IMR-90 (cell line): Measurements from ENCODE around the gene SDR9C7. TPM values are rescaled to one million over a fixed set of nuclear protein-coding genes. Genes with fewer than 3 reads are reported as not detected.

Experiments
- ATAC-seq: fragments of 200-7000 bp; cut with Tn5 transposase; 2 replicates; pipeline ENCODE4 v1.9.1; 2020; ENCODE audit warnings: low read depth, mild to moderate bottlenecking, moderate library complexity
- BruUV-seq: library from RNA; stranded (reverse); fragments of 400-500 nt; replicated peaks from 2 replicates; lab custom pipeline; 2021; lab: Mats Ljungman, UMichigan
- CTCF ChIA-PET: fragments of 300-600 bp; formaldehyde crosslinking; extraction: SDS; loops from one replicate; lab custom pipeline; 2021; ENCODE audit warnings: antibody characterized with exemption; lab: Yijun Ruan, JAX
- POLR2A ChIA-PET: fragments of 300-600 bp; sonication (Branson Sonifier 250); formaldehyde crosslinking; loops from one replicate; lab custom pipeline; 2022; ENCODE audit warnings: antibody characterized with exemption; ENCODE audit not compliant: unreplicated experiment; lab: Charles Lee
- DNase-seq: peaks from one replicate; pipeline ENCODE4 v3.0.0; 2013
- H2AFZ ChIP-seq: replicated peaks from 2 replicates; pipeline ENCODE3; 2013; ENCODE audit warnings: low read length, mild to moderate bottlenecking; ENCODE audit not compliant: poor library complexity
- H2AK5ac ChIP-seq: 2 replicates; pipeline ENCODE4 v1.6.1; 2013; ENCODE audit warnings: low read depth, low read length, inconsistent platforms
- H2AK9ac ChIP-seq: replicated peaks from 2 replicates; pipeline ENCODE3; 2013; ENCODE audit warnings: mild to moderate bottlenecking, low read depth, low read length, moderate library complexity; ENCODE audit not compliant: poor library complexity
- H2BK120ac ChIP-seq: 2 replicates; pipeline ENCODE4 v1.6.1; 2013; ENCODE audit warnings: low read depth, low read length, inconsistent platforms
- H2BK15ac ChIP-seq: 3 replicates; pipeline ENCODE4 v1.6.1; 2013; ENCODE audit warnings: low read depth, low read length, inconsistent platforms
- H2BK20ac ChIP-seq: 2 replicates; pipeline ENCODE4 v1.6.1; 2013; ENCODE audit warnings: low read depth, mild to moderate bottlenecking, inconsistent platforms, low read length, moderate library complexity
- H2BK5ac ChIP-seq: 2 replicates; pipeline ENCODE4 v1.6.1; 2013; ENCODE audit warnings: mild to moderate bottlenecking, low read depth, low read length, inconsistent platforms; ENCODE audit not compliant: poor library complexity, severe bottlenecking
- H3K14ac ChIP-seq: replicated peaks from 2 replicates; pipeline ENCODE4 v1.6.1; 2013; ENCODE audit warnings: low read depth, low read length, inconsistent platforms
- H3K18ac ChIP-seq: 2 replicates; pipeline ENCODE4 v1.6.1; 2013; ENCODE audit warnings: low read depth, low read length, control low read depth
- H3K23ac ChIP-seq: 2 replicates; pipeline ENCODE4 v1.6.1; 2013; ENCODE audit warnings: low read depth, low read length, inconsistent platforms
- H3K27ac ChIP-seq: 2 replicates; pipeline ENCODE4 v1.5.1; 2013; ENCODE audit warnings: mild to moderate bottlenecking, control low read depth, low read length; ENCODE audit not compliant: insufficient read depth
- H3K27me3 ChIP-seq: 2 replicates; pipeline ENCODE4 v1.6.1; 2013; ENCODE audit warnings: low read length; ENCODE audit not compliant: control insufficient read depth, insufficient read depth
- H3K36me3 ChIP-seq: 2 replicates; pipeline ENCODE4 v1.6.1; 2013; ENCODE audit warnings: low read length, mixed read lengths; ENCODE audit not compliant: control insufficient read depth, insufficient read depth
- H3K4ac ChIP-seq: 2 replicates; pipeline ENCODE4 v1.6.1; 2013; ENCODE audit warnings: low read depth, low read length, inconsistent platforms
- H3K4me1 ChIP-seq: 2 replicates; pipeline ENCODE4 v1.6.1; 2013; ENCODE audit warnings: low read length, mixed read lengths; ENCODE audit not compliant: control insufficient read depth, insufficient read depth
- H3K4me2 ChIP-seq: 2 replicates; pipeline ENCODE4 v1.6.1; 2013; ENCODE audit warnings: low read depth, mild to moderate bottlenecking, control low read depth, low read length, moderate library complexity
- H3K4me3 ChIP-seq: 2 replicates; pipeline ENCODE4 v1.5.1; 2013; ENCODE audit warnings: low read depth, mild to moderate bottlenecking, control low read depth, low read length, moderate library complexity; ENCODE audit not compliant: insufficient read depth
- H3K56ac ChIP-seq: 2 replicates; pipeline ENCODE4 v1.6.1; 2013; ENCODE audit warnings: low read length, inconsistent platforms; ENCODE audit not compliant: insufficient read depth; ENCODE audit errors: extremely low read depth
- H3K79me1 ChIP-seq, 2 experiments: 2 replicates each; pipeline ENCODE4 v1.6.1; 2013; ENCODE audit warnings: low read length in 2 of 2, inconsistent platforms in 1 of 2, low read depth in 1 of 2
- H3K9ac ChIP-seq: 2 replicates; pipeline ENCODE4 v1.6.1; 2013; ENCODE audit warnings: low read depth, low read length, control low read depth
- H3K9me1 ChIP-seq: 2 replicates; pipeline ENCODE4 v1.6.1; 2013; ENCODE audit warnings: low read length, inconsistent platforms; ENCODE audit not compliant: insufficient read depth
- H3K9me3 ChIP-seq: 2 replicates; pipeline ENCODE4 v1.6.1; 2013; ENCODE audit warnings: low read length; ENCODE audit not compliant: control insufficient read depth, insufficient read depth
- H4K20me1 ChIP-seq: 2 replicates; pipeline ENCODE4 v1.6.1; 2013; ENCODE audit warnings: low read length, inconsistent platforms; ENCODE audit not compliant: insufficient read depth
- H4K5ac ChIP-seq: 2 replicates; pipeline ENCODE4 v1.6.1; 2013; ENCODE audit warnings: mild to moderate bottlenecking, low read depth, low read length, control low read depth
- H4K8ac ChIP-seq, 2 experiments: 2 replicates each; pipeline ENCODE4 v1.6.1; 2013; ENCODE audit warnings: low read depth in 2 of 2, low read length in 2 of 2, control low read depth in 1 of 2, inconsistent platforms in 1 of 2
- H4K91ac ChIP-seq: 2 replicates; pipeline ENCODE4 v1.6.1; 2013; ENCODE audit warnings: low read depth, low read length, inconsistent platforms; ENCODE audit not compliant: insufficient read depth
- BHLHE40 ChIP-seq: fragments of 150-350 bp; IDR thresholded peaks from 2 replicates; pipeline ENCODE4 v1.6.1; 2016; ENCODE audit warnings: mild to moderate bottlenecking, low read depth, low read length
- CEBPB ChIP-seq: IDR thresholded peaks from 2 replicates; pipeline ENCODE4 v1.6.1; 2012; ENCODE audit warnings: low read depth, low read length, improper control_type of control experiment
- CHD1 ChIP-seq: IDR thresholded peaks from 2 replicates; pipeline ENCODE4 v1.6.1; 2012; ENCODE audit warnings: low read depth, low read length, improper control_type of control experiment
- CTCF ChIP-seq: conservative IDR thresholded peaks from 2 replicates; pipeline ENCODE4 v1.5.1; 2012; ENCODE audit warnings: mild to moderate bottlenecking, low read depth, low read length, improper control_type of control experiment
- ELK1 ChIP-seq: fragments of 150-350 bp; IDR thresholded peaks from 2 replicates; pipeline ENCODE4 v1.6.1; 2016; ENCODE audit warnings: low read depth, mild to moderate bottlenecking, low read length, moderate library complexity, borderline replicate concordance
- MAFK ChIP-seq: IDR thresholded peaks from 2 replicates; pipeline ENCODE4 v1.6.1; 2012; ENCODE audit warnings: low read depth, low read length, improper control_type of control experiment
- MAZ ChIP-seq: IDR thresholded peaks from 2 replicates; pipeline ENCODE4 v1.6.1; 2012; ENCODE audit warnings: low read depth, mild to moderate bottlenecking, low read length, improper control_type of control experiment, moderate library complexity, borderline replicate concordance
- MXI1 ChIP-seq: IDR thresholded peaks from 2 replicates; pipeline ENCODE4 v1.6.1; 2012; ENCODE audit warnings: low read depth, mild to moderate bottlenecking, low read length, moderate library complexity, borderline replicate concordance
- NFE2L2 ChIP-seq: fragments of 150-350 bp; IDR thresholded peaks from 2 replicates; pipeline ENCODE4 v1.6.1; 2016; ENCODE audit warnings: low read depth, mild to moderate bottlenecking, low read length
- POLR2A ChIP-seq: IDR thresholded peaks from 2 replicates; pipeline ENCODE4 v1.6.1; 2012; ENCODE audit warnings: mild to moderate bottlenecking, low read depth, low read length
- RAD21 ChIP-seq: IDR thresholded peaks from 2 replicates; pipeline ENCODE4 v1.6.1; 2012; ENCODE audit warnings: low read length, improper control_type of control experiment
- RCOR1 ChIP-seq: IDR thresholded peaks from 2 replicates; pipeline ENCODE4 v1.6.1; 2012; ENCODE audit warnings: mild to moderate bottlenecking, low read length, improper control_type of control experiment; ENCODE audit not compliant: insufficient replicate concordance
- RFX5 ChIP-seq: IDR thresholded peaks from 2 replicates; pipeline ENCODE4 v1.8.0; 2012; ENCODE audit warnings: low read depth, mild to moderate bottlenecking, low read length, moderate library complexity
- USF2 ChIP-seq: fragments of 150-350 bp; IDR thresholded peaks from 2 replicates; pipeline ENCODE4 v1.6.1; 2017; ENCODE audit warnings: mild to moderate bottlenecking, antibody characterized with exemption, low read length, low read depth
- WGBS, 2 experiments: methylation state at CpG; one replicate each; pipeline versions ENCODE4 v1.1.5 to v1.1.7; 2013; ENCODE audit warnings: missing lambda C conversion rate in 2 of 2; ENCODE audit not compliant: insufficient read length in 1 of 2; ENCODE audit errors: extremely low coverage in 2 of 2; 5-methylcytosine and 5-hydroxymethylcytosine counted together
- dilution Hi-C: fragments of 300-500 bp; cut with HindIII; formaldehyde crosslinking; loops from one replicate; pipeline ENCODE4 v1.14.3; 2018; ENCODE audit warnings: low sequenced_read_pairs; ENCODE audit not compliant: unreplicated experiment
- in situ Hi-C: fragments of 300-500 bp; cut with MboI; formaldehyde crosslinking; loops from 3 replicates; pipeline ENCODE4 v1.14.3; 2019; ENCODE audit warnings: low sequenced_read_pairs, inconsistent platforms, mixed read lengths
- intact Hi-C: fragments of 100-400 bp; cut with micrococcal nuclease; formaldehyde crosslinking; loops from 2 replicates; pipeline ENCODE4 v1.10.0; 2022
- polyA plus RNA-seq, 3 experiments: library from polyadenylated mRNA; depleted of rRNA; stranded (reverse); fragments of >200 nt; gene quantifications; 2 replicates each; pipeline ENCODE4 v1.2.3, GENCODE V29; 2012; ENCODE audit warnings: low replicate concordance in 1 of 3
- total RNA-seq: library from RNA; depleted of rRNA; stranded (reverse); fragments of >200 nt; gene quantifications from 2 replicates; pipeline ENCODE4 v1.2.3, GENCODE V29; 2012

The SDR9C7 gene
- total and polyA plus RNA-seq, 2 of the 4 experiments (the other 2 are of a cell fraction), result not detected

- H4K8ac ChIP-seq, result no peak overlapping the region
- no peak overlapping the region for H2AFZ ChIP-seq
- H3K56ac ChIP-seq, result no peak overlapping the region
- DNase-seq, result no peak
- no peaks in the 10 kb centered on the region for H3K36me3 ChIP-seq
- 0 out of 2 replicates have a peak, but pooled peaks cover 5% of the 10 kb centered on the region for H3K9me1 ChIP-seq
- no peaks in the 10 kb centered on the region for H3K79me1 ChIP-seq
- intact Hi-C loops, result no loop called here
- ATAC-seq, result no peak
- H3K18ac ChIP-seq, result no peak overlapping the region
- H2BK120ac ChIP-seq, result no peak overlapping the region
- H4K20me1 ChIP-seq, result no peaks in the 10 kb centered on the region
- H3K9me3 ChIP-seq, result peaks cover 6% of the 10 kb centered on the region
- H2BK5ac ChIP-seq, result no peak overlapping the region
- in situ Hi-C loops, result no loop called here
- no peak overlapping the region for H3K14ac ChIP-seq
- ChIA-PET POLR2A (no interaction called here), CTCF (no interaction called here)
- no TSS peak for BruUV-seq
- no peak overlapping the region for H3K9ac ChIP-seq
- H4K5ac ChIP-seq, result no peak overlapping the region
- no peaks in the 10 kb centered on the region for H3K4me1 ChIP-seq
- no peak for TF ChIP-seq NFE2L2
- TF ChIP-seq RCOR1, result no peak
- TF ChIP-seq CTCF, result no peak
- TF ChIP-seq MAZ, result no peak
- no peak for TF ChIP-seq MXI1
- no peak for TF ChIP-seq CHD1
- TF ChIP-seq BHLHE40, result no peak
- no peak for TF ChIP-seq ELK1
- no peak for TF ChIP-seq POLR2A
- TF ChIP-seq MAFK, result no peak
- no peak for TF ChIP-seq RAD21
- no peak for TF ChIP-seq CEBPB
- TF ChIP-seq USF2, result no peak
- TF ChIP-seq RFX5, result no peak
- no peak overlapping the region for H2BK15ac ChIP-seq
- 75% methylated on average over 1 of the region's 6 CpGs; no CpG with 5 or more reads in 1 of the 2 experiments for WGBS, 2 experiments
- H3K23ac ChIP-seq, result no peak overlapping the region
- no peak overlapping the region for H2AK5ac ChIP-seq
- dilution Hi-C loops, result no loop called here
- no peak overlapping the region for H2AK9ac ChIP-seq
- no peak overlapping the region for H4K91ac ChIP-seq
- H3K27me3 ChIP-seq, result peaks cover 47% of the 10 kb centered on the region
- no peak overlapping the region for H2BK20ac ChIP-seq
- H3K27ac ChIP-seq, result no peak overlapping the region
- no peak overlapping the region for H3K4me3 ChIP-seq
- no peak overlapping the region for H3K4me2 ChIP-seq
- H3K4ac ChIP-seq, result no peak overlapping the region
Measured at GRCh38 chr12:56954057-56954957, 20.1 kb upstream of the SDR9C7 start.
